Osteoblast (primary cell): ENCODE data around the gene CA12. TPM values are rescaled to one million over a fixed set of nuclear protein-coding genes. Genes with fewer than 3 reads are reported as not detected.

ENCODE experiments used
- DNase-seq: peaks from one replicate; pipeline ENCODE4 v3.0.0; 2011; ENCODE audit warnings: low spot score, mixed read lengths; ENCODE audit not compliant: insufficient read length; ENCODE audit errors: missing footprints
- H2AFZ ChIP-seq: 2 replicates; pipeline ENCODE4 v1.6.0; 2011; ENCODE audit warnings: mild to moderate bottlenecking, low read length
- H3K27ac ChIP-seq: 2 replicates; pipeline ENCODE4 v1.5.1; 2011; ENCODE audit warnings: mild to moderate bottlenecking, low read depth, low read length, moderate library complexity
- H3K27me3 ChIP-seq: 2 replicates; pipeline ENCODE4 v1.6.0; 2012; ENCODE audit warnings: mild to moderate bottlenecking, control low read depth, inconsistent platforms, low read length, moderate library complexity; ENCODE audit not compliant: insufficient read depth
- H3K36me3 ChIP-seq: 2 replicates; pipeline ENCODE4 v1.5.1; 2011; ENCODE audit warnings: mild to moderate bottlenecking, low read length, control low read depth, moderate library complexity; ENCODE audit not compliant: insufficient read depth
- H3K4me1 ChIP-seq: 2 replicates; pipeline ENCODE4 v1.5.1; 2011; ENCODE audit warnings: mild to moderate bottlenecking, low read length, control low read depth, moderate library complexity; ENCODE audit not compliant: insufficient read depth
- H3K4me2 ChIP-seq: 2 replicates; pipeline ENCODE4 v1.6.0; 2011; ENCODE audit warnings: mild to moderate bottlenecking, low read length; ENCODE audit not compliant: insufficient read depth
- H3K4me3 ChIP-seq: fragments of 200-600 bp; sonication (generic); 3 replicates; pipeline ENCODE4 v1.5.1; 2012; ENCODE audit warnings: mild to moderate bottlenecking, low read length, inconsistent platforms; ENCODE audit not compliant: insufficient read depth
- H3K79me2 ChIP-seq: 2 replicates; pipeline ENCODE4 v1.6.0; 2012; ENCODE audit warnings: mild to moderate bottlenecking, low read length, control low read depth, inconsistent platforms; ENCODE audit not compliant: insufficient read depth
- H3K9me3 ChIP-seq: 2 replicates; pipeline ENCODE4 v1.5.1; 2011; ENCODE audit warnings: low read depth, low read length, control low read depth
- H4K20me1 ChIP-seq: 2 replicates; pipeline ENCODE4 v1.6.0; 2012; ENCODE audit warnings: mild to moderate bottlenecking, low read length, control low read depth; ENCODE audit not compliant: insufficient read depth
- CTCF ChIP-seq: IDR thresholded peaks from 2 replicates; pipeline ENCODE4 v1.5.1; 2011; ENCODE audit warnings: mild to moderate bottlenecking, low read depth, low read length, moderate library complexity; ENCODE audit errors: extremely low read depth
- total RNA-seq: library from RNA; depleted of rRNA; stranded (reverse); fragments of >200 nt; gene quantifications from 2 replicates; pipeline ENCODE4 v1.2.3, GENCODE V29; 2012

CA12 gene
- total RNA-seq, 1 donor = 107 TPM

- DNase-seq = no peak
- Histone ChIP-seq H3K36me3 (peaks cover 38% of the 10 kb centered on the region), H3K4me2 (no peak overlapping the region), H3K79me2 (no peaks in the 10 kb centered on the region), H3K27ac (no peak overlapping the region), H4K20me1 (no peaks in the 10 kb centered on the region), H3K4me1 (no peaks in the 10 kb centered on the region), H3K4me3 (no peak overlapping the region), H3K27me3 (no peaks in the 10 kb centered on the region), H2AFZ (no peak overlapping the region), H3K9me3 (no peaks in the 10 kb centered on the region)
- no peak for TF ChIP-seq CTCF
These were observed 75.1 kb downstream of the CA12 start for GRCh38 chr15:63306492-63307073.

- Histone ChIP-seq H3K27me3 (no peaks in the 10 kb centered on the region), H2AFZ (no peak overlapping the region), H3K79me2 (no peaks in the 10 kb centered on the region), H3K4me1 (no peaks in the 10 kb centered on the region), H3K4me3 (no peak overlapping the region), H3K4me2 (no peak overlapping the region), H3K27ac (no peak overlapping the region), H3K9me3 (no peaks in the 10 kb centered on the region), H3K36me3 (peaks cover 46% of the 10 kb centered on the region), H4K20me1 (no peaks in the 10 kb centered on the region)
- DNase-seq = no peak
- TF ChIP-seq CTCF = no peak
These were observed 76.4 kb downstream of the CA12 start for GRCh38 chr15:63305260-63305659.

GRCh38 chr15:63301088-63301487 is 80.6 kb downstream of the CA12 start:
- TF ChIP-seq CTCF = no peak
- Histone ChIP-seq H3K4me3 (no peak overlapping the region), H3K27me3 (no peaks in the 10 kb centered on the region), H3K4me1 (no peaks in the 10 kb centered on the region), H3K27ac (no peak overlapping the region), H3K79me2 (no peaks in the 10 kb centered on the region), H4K20me1 (no peaks in the 10 kb centered on the region), H2AFZ (no peak overlapping the region), H3K4me2 (no peak overlapping the region), H3K9me3 (no peaks in the 10 kb centered on the region), H3K36me3 (peaks cover 54% of the 10 kb centered on the region)
- no peak for DNase-seq

GRCh38 chr15:63299943-63300575 is 81.6 kb downstream of the CA12 start:
- no peak overlapping the region for H3K4me3 ChIP-seq
- H2AFZ ChIP-seq = no peak overlapping the region
- no peaks in the 10 kb centered on the region for H3K79me2 ChIP-seq
- H3K9me3 ChIP-seq = no peaks in the 10 kb centered on the region
- H3K36me3 ChIP-seq = peaks cover 47% of the 10 kb centered on the region
- H3K4me1 ChIP-seq = no peaks in the 10 kb centered on the region
- H4K20me1 ChIP-seq = no peaks in the 10 kb centered on the region
- DNase-seq = no peak
- no peak for TF ChIP-seq CTCF
- no peak overlapping the region for H3K27ac ChIP-seq
- no peak overlapping the region for H3K4me2 ChIP-seq
- no peaks in the 10 kb centered on the region for H3K27me3 ChIP-seq
